HL-60/S4 (cell line): ENCODE measurements around the gene ZC3H18.
"Not testable (repeated sequence)": the region's sequence is repeated elsewhere in the genome, so short reads cannot be mapped to it uniquely, and the experiment has no call there.

Experiments
- in situ Hi-C: fragments of 300-500 bp; cut with MboI; formaldehyde crosslinking; loops from 2 replicates; pipeline ENCODE4 v1.14.3; 2022; ENCODE audit warnings: low sequenced_read_pairs

The ZC3H18 gene

DNA sequence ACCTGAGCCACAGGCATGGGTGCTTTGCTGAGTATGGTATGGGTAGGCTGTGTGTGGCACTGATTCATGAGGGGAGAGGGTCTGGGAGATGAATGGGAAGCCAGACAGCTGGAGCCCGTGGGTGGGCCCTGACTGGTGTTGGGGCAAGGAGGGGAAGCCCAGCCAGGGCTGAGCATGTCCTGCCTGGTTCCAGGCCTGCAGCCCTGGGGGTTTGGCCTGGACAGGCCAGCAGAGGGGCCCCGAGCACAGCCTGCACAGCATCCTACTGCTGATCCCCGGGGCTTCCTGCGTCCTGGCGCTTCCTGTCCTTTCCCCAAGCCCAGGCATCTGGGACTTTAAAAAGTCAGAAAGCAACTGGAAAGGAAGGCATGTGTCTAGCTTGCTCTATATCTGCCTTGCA lies 97.3 kb downstream of the ZC3H18 start:
- in situ Hi-C loops = no loop called here

DNA sequence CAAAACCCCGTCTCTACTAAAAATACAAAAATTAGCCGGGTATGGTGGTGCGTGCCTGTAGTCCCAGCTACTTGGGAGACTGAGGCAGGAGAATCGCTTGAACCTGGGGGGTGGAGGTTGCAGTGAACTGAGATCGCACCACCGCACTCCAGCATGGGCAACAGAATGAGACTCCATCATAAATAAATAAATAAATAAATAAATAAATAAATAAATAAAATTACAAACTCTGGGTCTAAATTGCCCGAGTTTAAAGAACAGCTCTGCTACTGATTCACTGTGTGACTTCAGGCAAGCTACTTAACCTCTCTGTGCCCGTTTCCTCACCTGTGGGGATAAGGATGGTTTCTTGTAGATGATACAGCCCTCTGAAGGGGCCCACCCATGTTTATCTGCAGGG lies 99.3 kb downstream of the ZC3H18 start:
- in situ Hi-C loops = not testable (repeated sequence)

DNA sequence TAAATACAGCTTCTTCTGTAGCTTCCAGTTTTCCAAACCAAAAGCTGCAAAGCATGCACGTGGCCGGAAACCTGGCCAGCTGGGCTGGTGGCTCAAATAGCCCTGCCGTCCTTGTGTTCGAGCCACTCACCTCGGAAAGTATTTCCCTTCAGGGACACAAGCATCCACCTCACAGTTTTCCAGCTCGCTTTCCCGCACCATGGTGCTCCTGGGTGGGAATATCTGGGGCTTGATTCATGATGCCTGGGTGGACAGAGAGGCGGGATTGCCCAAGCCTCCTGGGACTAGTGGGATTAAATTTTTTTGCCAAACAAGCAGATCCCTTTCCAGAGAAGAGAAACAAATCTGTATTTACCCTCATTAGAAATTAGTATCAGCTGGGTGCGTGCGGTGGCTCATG lies 99.8 kb downstream of the ZC3H18 start:
- in situ Hi-C loops = no loop called here

DNA sequence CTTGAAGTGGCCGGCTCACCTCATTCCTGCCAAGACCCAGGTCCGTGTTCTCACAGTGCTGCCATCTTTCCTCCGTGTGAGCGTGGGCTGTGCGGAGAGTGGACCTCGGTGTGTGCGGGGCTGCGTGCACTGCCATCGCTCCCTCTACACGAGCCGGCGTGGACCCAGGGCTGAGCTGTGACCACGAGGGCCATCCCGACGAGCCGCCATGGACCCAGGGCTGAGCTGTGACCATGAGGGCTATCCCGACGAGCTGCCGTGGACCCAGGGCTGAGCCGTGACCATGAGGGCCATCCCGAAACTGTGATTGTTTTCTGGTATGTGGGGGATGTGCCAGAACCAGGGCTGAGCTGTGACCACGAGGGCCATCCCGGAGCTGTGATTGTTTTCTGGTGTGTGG lies 101.6 kb downstream of the ZC3H18 start:
- in situ Hi-C loops = no loop called here

DNA sequence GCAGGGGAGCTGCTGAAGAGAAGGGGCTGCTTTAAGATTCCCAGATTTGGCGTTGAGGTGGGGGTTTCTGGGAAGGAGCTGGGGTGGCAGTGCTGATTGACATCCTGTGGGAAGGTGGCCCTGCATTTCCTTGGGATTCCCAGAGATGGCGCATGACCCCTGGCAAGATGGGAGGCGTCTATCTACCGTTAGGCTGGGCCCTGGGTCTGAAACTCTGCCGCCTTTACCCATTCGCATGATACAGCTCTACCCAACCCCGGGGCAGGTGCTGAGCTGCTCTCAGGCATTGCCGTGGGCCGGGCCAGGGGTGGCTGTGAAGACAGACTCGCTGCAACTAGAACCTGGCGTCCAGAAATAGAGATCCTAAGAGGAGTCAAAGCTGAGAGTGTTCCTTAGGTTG lies 102.6 kb downstream of the ZC3H18 start:
- in situ Hi-C loops = no loop called here

DNA sequence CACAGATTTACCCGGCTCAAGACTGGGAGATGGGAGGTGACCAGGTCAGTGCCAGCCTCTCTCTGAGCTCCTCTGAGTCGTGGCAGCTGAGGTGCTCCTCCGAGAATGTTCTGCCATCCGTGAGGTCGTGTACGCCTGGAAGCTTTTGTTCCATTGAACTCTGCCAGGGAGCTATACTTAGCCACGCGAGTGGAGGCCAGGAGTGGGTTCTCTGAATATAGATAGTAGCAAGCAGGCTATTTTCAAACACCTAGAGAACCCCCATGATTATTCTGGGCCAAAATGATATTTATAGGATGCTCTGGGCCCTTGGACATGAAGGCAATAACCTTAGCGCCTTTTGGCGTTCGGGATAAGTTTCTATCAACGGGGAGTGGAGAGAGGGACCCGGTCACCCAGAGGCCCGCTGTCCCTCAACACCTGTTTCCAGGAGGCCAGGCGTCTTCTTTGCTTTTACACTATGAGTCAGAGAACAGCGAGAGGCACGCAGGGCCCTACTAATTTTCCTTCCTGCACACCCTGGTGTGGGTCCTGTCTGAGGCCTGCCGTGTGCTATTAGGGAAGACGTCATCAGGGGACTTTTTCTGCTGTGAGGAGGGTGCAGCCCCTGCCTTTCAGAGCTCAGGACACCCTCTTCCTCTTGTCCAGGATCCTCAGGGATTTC lies 103.6 kb downstream of the ZC3H18 start:
- in situ Hi-C loops = no loop called here

DNA sequence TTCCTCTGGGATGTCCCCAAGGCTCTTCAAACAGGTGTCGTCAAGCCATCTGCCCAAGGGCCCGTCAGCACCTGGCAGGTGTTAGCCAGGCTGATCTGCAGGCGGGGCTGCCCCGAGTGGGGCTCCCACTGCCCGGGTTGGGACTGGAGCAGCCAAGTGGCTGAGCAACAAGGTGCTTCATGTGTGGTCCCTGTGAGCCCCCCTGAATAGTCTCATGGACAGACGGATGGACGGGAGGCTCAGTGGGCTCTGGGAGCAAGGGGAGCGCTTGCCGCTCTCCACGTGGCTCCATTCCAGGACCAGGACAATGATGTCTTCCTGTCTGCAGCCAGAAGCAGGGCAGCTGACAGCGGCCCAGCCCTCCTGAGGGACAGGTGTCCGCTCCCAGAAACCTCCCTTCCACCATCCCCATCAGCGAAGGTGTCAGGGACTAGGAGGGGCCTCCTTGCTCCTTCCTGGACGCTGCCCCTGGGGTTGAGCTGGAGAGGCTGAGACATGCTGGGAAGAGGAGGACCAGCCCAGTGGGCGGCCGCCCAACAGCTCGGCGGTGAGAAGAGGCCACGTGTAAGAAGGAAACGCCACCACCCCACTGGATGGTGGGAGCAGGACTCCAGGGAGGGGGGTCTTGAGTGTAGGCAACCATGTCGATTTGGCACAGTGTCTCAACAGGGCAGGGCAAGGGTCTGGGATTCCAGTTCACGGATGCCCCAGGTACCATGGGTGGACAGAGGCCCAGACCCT lies 106.5 kb downstream of the ZC3H18 start:
- in situ Hi-C loops = no loop called here

DNA sequence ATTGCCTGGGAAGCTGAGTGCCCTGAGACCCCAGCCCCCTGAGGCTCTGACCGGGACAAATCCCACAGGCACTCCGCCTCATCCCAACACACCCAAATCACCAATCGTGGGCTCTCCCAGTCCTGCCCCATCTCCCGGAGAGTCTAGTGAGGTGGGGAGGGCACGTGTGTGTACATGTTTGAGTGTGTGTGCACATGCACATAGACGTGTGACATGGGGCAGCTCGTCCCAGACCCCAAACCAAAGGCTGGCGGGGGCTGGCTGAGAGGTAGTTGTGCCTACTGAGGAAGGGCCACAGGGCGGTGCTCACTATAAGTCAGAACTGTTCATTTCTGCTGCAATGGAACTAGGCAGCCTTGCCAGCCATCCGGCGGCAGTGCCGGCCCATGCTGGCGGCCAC lies 107.5 kb downstream of the ZC3H18 start:
- in situ Hi-C loops = no loop called here

DNA sequence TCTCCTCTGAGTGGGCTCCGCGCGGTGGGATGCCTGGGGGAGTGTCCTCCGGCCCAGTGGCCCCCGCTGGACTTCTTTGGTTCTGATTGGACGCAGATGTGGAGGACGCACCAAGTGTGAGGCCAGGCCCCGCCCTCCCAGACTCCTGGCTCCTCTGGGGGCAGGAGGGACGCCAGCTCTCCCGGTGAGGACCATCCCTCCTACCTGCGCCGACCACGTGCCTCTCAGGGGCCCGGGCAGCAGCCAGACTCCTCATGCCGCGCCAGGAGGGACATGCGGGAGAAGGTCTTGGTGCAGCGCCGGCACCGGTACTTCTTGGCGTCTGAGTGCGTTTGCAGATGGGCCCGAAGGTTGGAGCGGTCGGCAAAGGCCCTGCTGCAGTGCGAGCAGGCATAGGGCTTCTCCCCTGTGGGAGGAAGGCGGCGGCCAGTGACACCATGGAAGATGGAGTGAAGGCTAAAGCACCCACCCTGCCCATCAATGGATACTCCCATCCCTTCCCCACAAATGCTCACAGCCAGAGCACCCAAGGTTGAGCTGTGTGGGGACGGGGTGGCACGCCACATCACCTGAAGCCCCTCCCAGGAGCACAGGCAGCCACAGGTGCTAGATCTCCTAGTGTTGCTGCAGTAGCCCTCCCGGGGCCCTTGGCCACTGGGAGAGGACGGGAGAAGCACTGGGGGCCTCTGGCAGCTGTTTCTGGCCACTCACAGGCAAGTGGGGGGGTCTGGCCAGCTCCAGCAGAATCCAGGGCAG lies 108.2 kb downstream of the ZC3H18 start:
- in situ Hi-C loops = no loop called here

DNA sequence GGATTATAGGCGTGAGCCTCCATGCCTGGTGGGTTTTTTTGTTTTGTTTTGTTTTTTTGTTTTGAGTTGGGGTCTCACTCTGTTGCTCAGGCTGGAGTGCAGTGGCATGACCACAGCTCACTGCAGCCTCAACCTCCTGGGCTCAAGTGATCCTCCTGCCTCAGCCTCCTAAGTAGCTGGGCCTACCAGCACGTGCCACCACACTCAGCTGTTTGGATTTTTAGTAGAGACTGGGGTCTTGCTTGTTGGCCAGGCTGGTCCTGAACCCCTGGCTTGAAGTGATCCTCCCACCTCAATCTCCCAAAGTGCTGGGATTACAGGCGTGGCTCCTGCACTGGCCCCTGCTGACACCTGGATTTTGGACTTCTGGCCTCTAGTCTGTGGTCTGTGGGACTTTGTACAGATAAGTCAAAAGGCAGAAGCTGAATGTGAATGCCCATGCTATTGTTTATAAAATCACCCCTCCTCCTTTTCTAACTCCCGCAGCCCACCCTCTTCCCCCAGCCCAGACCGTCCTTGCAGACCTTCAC lies 110.4 kb downstream of the ZC3H18 start:
- in situ Hi-C loops = no loop called here

DNA sequence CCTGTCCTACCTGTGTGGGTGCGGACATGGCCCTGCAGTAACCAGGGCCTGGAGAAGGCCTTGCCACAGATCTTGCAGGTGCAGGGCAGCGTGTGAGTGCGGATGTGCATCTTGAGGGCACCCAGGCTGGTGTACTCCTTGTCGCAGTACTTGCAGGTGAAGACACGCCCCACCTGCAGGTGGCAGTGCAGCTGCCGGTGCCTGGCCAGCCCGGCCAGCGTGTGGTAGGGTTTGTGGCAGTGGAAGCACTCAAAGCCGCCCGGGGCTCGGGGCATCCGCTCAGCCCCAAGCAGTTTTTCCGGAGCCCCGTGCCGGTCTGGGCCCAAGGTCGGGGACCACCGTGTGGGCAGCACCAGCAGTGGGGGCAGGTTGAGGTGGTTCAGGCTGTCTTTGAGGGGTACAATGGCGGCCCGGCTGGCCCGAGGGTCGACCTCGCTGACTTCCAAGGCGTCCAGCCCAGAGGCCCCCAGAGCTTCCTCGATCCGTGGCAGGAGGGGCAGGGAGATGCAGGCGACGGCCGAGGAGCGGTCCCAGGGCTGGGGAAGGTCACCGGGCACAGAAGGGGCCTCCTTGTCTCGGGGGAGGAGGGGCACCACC lies 111.0 kb downstream of the ZC3H18 start:
- in situ Hi-C loops = no loop called here
